Mesendoderm (in vitro differentiated cells): Measurements from ENCODE around the gene RBM33.

Source experiments
- DNase-seq: peaks from one replicate; pipeline ENCODE4 v3.0.0; 2013
- H2AK5ac ChIP-seq: 2 replicates; pipeline ENCODE4 v1.6.1; 2013; ENCODE audit warnings: low read length, inconsistent platforms
- H2BK120ac ChIP-seq: 2 replicates; pipeline ENCODE4 v1.6.1; 2013; ENCODE audit warnings: low read depth, mild to moderate bottlenecking, low read length, moderate library complexity, mixed read lengths
- H2BK15ac ChIP-seq: replicated peaks from 2 replicates; pipeline ENCODE4 v1.6.1; 2013; ENCODE audit warnings: low read depth, mild to moderate bottlenecking, moderate library complexity
- H2BK5ac ChIP-seq: 2 replicates; pipeline ENCODE4 v1.6.1; 2013; ENCODE audit warnings: low read length, inconsistent platforms
- H3K18ac ChIP-seq: 2 replicates; pipeline ENCODE4 v1.6.1; 2013; ENCODE audit warnings: mild to moderate bottlenecking, low read length, mixed read lengths
- H3K23ac ChIP-seq: one replicate; pipeline ENCODE4 v1.6.1; 2013; ENCODE audit warnings: low read length
- H3K27ac ChIP-seq: 2 replicates; pipeline ENCODE4 v1.5.1; 2013; ENCODE audit warnings: low read depth, mild to moderate bottlenecking, inconsistent platforms, low read length, moderate library complexity
- H3K27me3 ChIP-seq: 2 replicates; pipeline ENCODE4 v1.6.1; 2013; ENCODE audit warnings: low read length, control low read depth, mild to moderate bottlenecking, inconsistent platforms; ENCODE audit not compliant: insufficient read depth, poor library complexity
- H3K36me3 ChIP-seq: 2 replicates; pipeline ENCODE4 v1.6.1; 2013; ENCODE audit warnings: low read length, inconsistent platforms; ENCODE audit not compliant: control insufficient read depth, insufficient read depth
- H3K4ac ChIP-seq: one replicate; pipeline ENCODE4 v1.6.1; 2013; ENCODE audit warnings: low read depth, mild to moderate bottlenecking, low read length, moderate library complexity
- H3K4me1 ChIP-seq: 2 replicates; pipeline ENCODE4 v1.6.1; 2013; ENCODE audit warnings: low read depth, low read length, inconsistent platforms; ENCODE audit not compliant: control insufficient read depth
- H3K4me2 ChIP-seq: 2 replicates; pipeline ENCODE4 v1.6.1; 2013; ENCODE audit warnings: low read length
- H3K4me3 ChIP-seq: 2 replicates; pipeline ENCODE4 v1.5.1; 2013; ENCODE audit warnings: mild to moderate bottlenecking, low read length
- H3K56ac ChIP-seq: one replicate; pipeline ENCODE4 v1.6.1; 2013; ENCODE audit warnings: low read length
- H3K79me1 ChIP-seq: 2 replicates; pipeline ENCODE4 v1.6.1; 2013; ENCODE audit warnings: low read length, inconsistent platforms
- H3K79me2 ChIP-seq: 2 replicates; pipeline ENCODE4 v1.6.1; 2013; ENCODE audit warnings: mild to moderate bottlenecking, low read length; ENCODE audit not compliant: control insufficient read depth, insufficient read depth
- H3K9ac ChIP-seq: 2 replicates; pipeline ENCODE4 v1.6.1; 2013; ENCODE audit warnings: low read length, inconsistent platforms
- H4K5ac ChIP-seq: one replicate; pipeline ENCODE4 v1.6.1; 2013; ENCODE audit warnings: low read length
- H4K8ac ChIP-seq: one replicate; pipeline ENCODE4 v1.6.1; 2013; ENCODE audit warnings: low read depth, mild to moderate bottlenecking, control low read depth, low read length, moderate library complexity
- WGBS: extraction: QIAGEN DNeasy Blood & Tissue Kit; methylation state at CpG from one replicate; pipeline ENCODE4 v1.1.7; 2013; ENCODE audit warnings: low lambda C conversion rate, missing lambda C conversion rate; ENCODE audit not compliant: insufficient coverage; ENCODE audit errors: extremely low coverage; 5-methylcytosine and 5-hydroxymethylcytosine counted together

RBM33 gene

DNA sequence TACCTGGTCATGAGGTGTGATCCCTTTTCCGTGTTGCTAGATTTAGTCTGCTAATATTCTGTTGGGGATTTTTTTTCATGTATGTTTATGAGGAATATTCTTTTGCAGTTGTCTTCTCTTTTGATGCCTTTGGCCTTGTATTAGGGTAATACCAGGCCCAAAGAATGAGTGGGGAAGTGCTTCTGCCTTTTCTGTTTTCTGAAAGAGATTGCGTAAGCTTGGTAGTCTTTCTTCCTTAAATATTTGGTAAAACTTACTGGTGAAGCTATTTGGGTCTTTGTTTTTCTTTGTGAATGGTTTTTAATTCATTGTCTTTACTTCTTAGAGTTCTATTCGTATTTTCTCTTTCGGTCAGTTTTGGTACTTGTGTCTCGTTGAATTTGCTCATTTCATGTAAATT is 116.7 kb downstream of the RBM33 start:
- Histone ChIP-seq H3K4ac (no peak overlapping the region), H3K23ac (no peak overlapping the region), H2BK5ac (no peak overlapping the region), H3K27ac (no peak overlapping the region), H3K56ac (no peak overlapping the region), H2BK120ac (no peak overlapping the region), H4K5ac (no peak overlapping the region), H3K4me1 (peaks cover 2% of the 10 kb centered on the region), H3K9ac (no peak overlapping the region), H3K36me3 (no peaks in the 10 kb centered on the region), H3K4me3 (no peak overlapping the region), H2BK15ac (no peak overlapping the region), H3K79me2 (peaks cover 17% of the 10 kb centered on the region), H4K8ac (no peak overlapping the region), H3K18ac (no peak overlapping the region), H3K27me3 (no peaks in the 10 kb centered on the region), H2AK5ac (no peak overlapping the region), H3K4me2 (no peak overlapping the region), H3K79me1 (peaks cover 28% of the 10 kb centered on the region)
- DNase-seq, result no peak
- WGBS, result no CpG with 5 or more reads among the region's 5 CpGs

DNA sequence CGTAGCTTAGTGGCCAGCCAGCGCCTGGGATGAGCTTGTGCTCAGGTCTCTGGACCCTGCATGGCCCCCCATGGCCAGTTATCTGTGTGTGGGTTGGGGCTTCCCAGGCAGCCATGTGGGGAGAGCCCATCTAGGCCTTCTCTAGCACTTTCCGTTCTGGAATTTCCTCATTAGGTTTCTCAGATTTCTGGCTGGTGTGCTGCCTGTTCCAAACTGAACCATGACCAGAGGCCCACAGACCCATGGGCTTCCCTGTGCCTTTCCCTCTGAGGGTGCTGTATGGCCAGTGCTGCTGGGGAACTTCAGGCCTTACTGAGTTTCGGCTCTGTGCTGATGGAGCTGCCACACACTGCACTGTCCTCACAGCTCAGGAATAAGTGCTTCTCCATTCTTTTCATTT is 117.6 kb downstream of the RBM33 start:
- H3K27me3 ChIP-seq, result no peaks in the 10 kb centered on the region
- H3K27ac ChIP-seq, result no peak overlapping the region
- H3K79me2 ChIP-seq, result peaks cover 17% of the 10 kb centered on the region
- no peak overlapping the region for H2AK5ac ChIP-seq
- H3K9ac ChIP-seq, result no peak overlapping the region
- DNase-seq, result no peak
- peaks cover 28% of the 10 kb centered on the region for H3K79me1 ChIP-seq
- no peaks in the 10 kb centered on the region for H3K36me3 ChIP-seq
- no peak overlapping the region for H3K4ac ChIP-seq
- no peak overlapping the region for H3K18ac ChIP-seq
- H3K56ac ChIP-seq, result no peak overlapping the region
- WGBS, result no CpG with 5 or more reads among the region's 4 CpGs
- H3K4me2 ChIP-seq, result no peak overlapping the region
- H2BK15ac ChIP-seq, result no peak overlapping the region
- no peak overlapping the region for H2BK120ac ChIP-seq
- no peak overlapping the region for H2BK5ac ChIP-seq
- no peak overlapping the region for H3K4me3 ChIP-seq
- H4K8ac ChIP-seq, result no peak overlapping the region
- peaks cover 2% of the 10 kb centered on the region for H3K4me1 ChIP-seq
- H4K5ac ChIP-seq, result no peak overlapping the region
- no peak overlapping the region for H3K23ac ChIP-seq

DNA sequence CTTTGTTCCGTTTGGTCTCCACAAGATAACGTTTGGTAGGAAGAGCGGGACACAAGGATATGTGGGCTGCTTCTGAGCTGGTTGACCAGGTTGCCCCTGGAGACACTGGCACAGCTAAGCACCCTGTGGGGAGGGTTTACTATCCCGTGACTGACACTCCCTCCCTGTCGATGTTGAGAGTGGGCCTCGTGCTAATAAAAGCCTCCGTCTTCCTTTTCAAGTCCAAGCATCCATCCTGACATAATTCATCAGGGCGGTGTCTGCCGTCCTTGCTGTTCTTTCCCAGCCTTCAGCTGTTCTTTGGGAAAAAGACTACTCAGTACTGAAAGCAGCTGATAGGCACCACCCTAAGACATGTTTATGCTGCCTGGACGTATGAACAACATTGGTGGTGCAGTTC is 118.2 kb downstream of the RBM33 start:
- Histone ChIP-seq H3K27ac (no peak overlapping the region), H3K36me3 (no peaks in the 10 kb centered on the region)

DNA sequence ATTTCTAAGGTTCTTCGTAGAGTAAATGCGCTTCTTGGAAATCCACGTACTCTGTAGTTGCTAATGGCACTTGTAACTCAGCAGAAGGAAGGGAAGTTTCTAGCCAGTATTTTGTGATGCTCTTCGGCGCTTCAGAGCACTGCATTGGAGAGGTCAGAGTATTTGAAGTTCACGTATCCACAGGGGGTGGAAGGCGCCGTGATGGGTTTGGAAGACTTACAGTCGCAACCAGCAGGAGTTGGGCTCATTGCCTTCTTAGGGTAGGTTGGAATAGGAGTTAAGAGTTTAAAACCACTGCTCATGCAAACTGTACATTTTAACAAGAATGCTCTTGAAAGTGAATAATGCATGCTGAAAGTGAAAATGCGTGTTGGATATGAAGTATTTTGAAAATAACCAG is 118.7 kb downstream of the RBM33 start:
- WGBS, result no CpG with 5 or more reads among the region's 10 CpGs
- Histone ChIP-seq H3K56ac (no peak overlapping the region), H3K18ac (no peak overlapping the region), H2AK5ac (no peak overlapping the region), H2BK15ac (no peak overlapping the region), H3K79me2 (peaks cover 17% of the 10 kb centered on the region), H3K27ac (no peak overlapping the region), H3K4ac (no peak overlapping the region), H3K4me1 (peaks cover 2% of the 10 kb centered on the region), H3K23ac (no peak overlapping the region), H3K4me2 (no peak overlapping the region), H3K9ac (no peak overlapping the region), H3K36me3 (no peaks in the 10 kb centered on the region), H3K27me3 (no peaks in the 10 kb centered on the region), H4K8ac (no peak overlapping the region), H2BK5ac (no peak overlapping the region), H3K4me3 (no peak overlapping the region), H2BK120ac (no peak overlapping the region), H4K5ac (no peak overlapping the region), H3K79me1 (peaks cover 26% of the 10 kb centered on the region)
- DNase-seq, result no peak

More for the DNA sequence above, 118.2 kb downstream of the RBM33 start:
- peaks cover 2% of the 10 kb centered on the region for H3K4me1 ChIP-seq
- WGBS, result no CpG with 5 or more reads among the region's 10 CpGs
- peaks cover 28% of the 10 kb centered on the region for H3K79me1 ChIP-seq
- no peaks in the 10 kb centered on the region for H3K27me3 ChIP-seq
- no peak overlapping the region for H3K56ac ChIP-seq
- H3K4me3 ChIP-seq, result no peak overlapping the region
- no peak overlapping the region for H4K5ac ChIP-seq
- H3K18ac ChIP-seq, result no peak overlapping the region
- H3K79me2 ChIP-seq, result peaks cover 17% of the 10 kb centered on the region
- no peak overlapping the region for H2BK15ac ChIP-seq
- no peak overlapping the region for H3K23ac ChIP-seq
- no peak overlapping the region for H3K9ac ChIP-seq
- H2BK5ac ChIP-seq, result no peak overlapping the region
- DNase-seq, result no peak
- no peak overlapping the region for H4K8ac ChIP-seq
- no peak overlapping the region for H3K4ac ChIP-seq
- H2AK5ac ChIP-seq, result no peak overlapping the region
- H3K4me2 ChIP-seq, result no peak overlapping the region
- H2BK120ac ChIP-seq, result no peak overlapping the region

DNA sequence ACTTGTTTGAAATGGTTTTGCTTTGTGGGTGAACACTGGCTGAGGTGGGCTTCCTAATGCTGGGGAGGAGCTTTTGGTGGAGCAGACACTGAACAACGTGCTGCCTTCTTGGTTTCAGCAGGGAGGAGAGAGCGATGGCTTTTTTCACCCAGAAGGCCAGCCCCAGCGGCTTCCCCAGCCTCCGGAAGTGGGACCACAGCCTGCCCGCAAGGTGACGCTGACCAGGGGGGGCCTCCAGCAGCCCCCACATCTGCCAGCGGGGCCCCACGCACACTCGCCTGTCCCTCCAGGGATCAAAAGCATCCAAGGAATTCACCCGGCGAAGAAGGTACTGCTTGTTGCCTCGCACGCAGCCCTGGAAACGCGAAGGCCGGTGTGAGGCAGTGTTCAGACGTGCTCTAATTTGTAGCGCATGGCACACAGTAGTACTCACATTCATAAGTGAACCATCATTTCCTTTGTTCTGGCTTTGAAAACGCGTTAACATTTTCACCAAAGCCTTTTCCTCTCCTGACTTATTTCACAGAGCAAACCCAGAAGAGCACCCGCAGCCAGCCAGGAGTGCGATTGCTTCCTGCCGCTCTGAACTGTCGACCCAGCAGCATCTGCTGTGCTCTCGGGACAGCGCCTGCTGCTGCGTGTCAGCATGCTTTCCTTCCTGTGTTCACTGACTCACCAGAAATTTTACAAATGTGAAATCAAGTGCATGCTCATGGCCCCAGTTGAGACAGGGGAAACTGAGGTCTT is 119.4 kb downstream of the RBM33 start:
- no CpG with 5 or more reads among the region's 27 CpGs for WGBS
- H3K27ac ChIP-seq, result no peak overlapping the region
- no peak overlapping the region for H2BK5ac ChIP-seq
- H2BK120ac ChIP-seq, result no peak overlapping the region
- H3K23ac ChIP-seq, result no peak overlapping the region
- no peak overlapping the region for H3K56ac ChIP-seq
- no peak overlapping the region for H3K18ac ChIP-seq
- H3K79me2 ChIP-seq, result peaks cover 17% of the 10 kb centered on the region
- H2AK5ac ChIP-seq, result no peak overlapping the region
- H4K5ac ChIP-seq, result no peak overlapping the region
- no peaks in the 10 kb centered on the region for H3K27me3 ChIP-seq
- H3K4ac ChIP-seq, result no peak overlapping the region
- peaks cover 24% of the 10 kb centered on the region for H3K79me1 ChIP-seq
- H3K4me2 ChIP-seq, result no peak overlapping the region
- H3K36me3 ChIP-seq, result no peaks in the 10 kb centered on the region
- no peak overlapping the region for H3K9ac ChIP-seq
- DNase-seq, result no peak
- H2BK15ac ChIP-seq, result no peak overlapping the region
- H3K4me3 ChIP-seq, result no peak overlapping the region
- H4K8ac ChIP-seq, result no peak overlapping the region
- H3K4me1 ChIP-seq, result peaks cover 2% of the 10 kb centered on the region

DNA sequence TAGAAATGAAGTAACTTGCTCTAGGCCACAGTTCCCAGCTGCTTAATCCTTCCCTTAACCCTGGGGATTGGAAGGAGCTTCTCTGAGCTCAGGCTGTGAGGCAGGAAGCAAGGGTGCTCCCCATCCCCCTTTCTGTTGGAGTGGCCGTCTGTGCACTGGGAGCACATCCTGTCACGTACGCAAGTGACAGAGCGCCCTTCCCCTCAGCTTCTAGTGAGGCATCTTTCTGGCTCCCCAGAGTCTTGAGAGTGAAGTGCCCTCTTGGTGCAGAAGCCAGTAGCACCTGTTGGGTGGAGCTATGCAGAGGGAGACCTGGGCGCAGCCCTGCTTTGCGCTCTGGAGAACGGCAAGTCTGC is 120.0 kb downstream of the RBM33 start:
- H3K36me3 ChIP-seq, result no peaks in the 10 kb centered on the region
- H2BK15ac ChIP-seq, result no peak overlapping the region
- H3K4me2 ChIP-seq, result no peak overlapping the region
- H2AK5ac ChIP-seq, result no peak overlapping the region
- DNase-seq, result no peak
- H3K79me1 ChIP-seq, result peaks cover 24% of the 10 kb centered on the region
- H3K4ac ChIP-seq, result no peak overlapping the region
- H3K27ac ChIP-seq, result no peak overlapping the region
- no peak overlapping the region for H3K23ac ChIP-seq
- no peak overlapping the region for H3K4me3 ChIP-seq
- no peak overlapping the region for H3K9ac ChIP-seq
- no peaks in the 10 kb centered on the region for H3K27me3 ChIP-seq
- H2BK120ac ChIP-seq, result no peak overlapping the region
- peaks cover 17% of the 10 kb centered on the region for H3K79me2 ChIP-seq
- no peak overlapping the region for H3K56ac ChIP-seq
- no peak overlapping the region for H3K18ac ChIP-seq
- no peak overlapping the region for H4K5ac ChIP-seq
- H4K8ac ChIP-seq, result no peak overlapping the region
- H2BK5ac ChIP-seq, result no peak overlapping the region
- no CpG with 5 or more reads among the region's 7 CpGs for WGBS
- peaks cover 2% of the 10 kb centered on the region for H3K4me1 ChIP-seq
